HCT116 (cell line): ENCODE results near the gene CENPL. TPM values are rescaled to one million over a fixed set of nuclear protein-coding genes. Genes with fewer than 3 reads are reported as not detected.
A peak's percentile ranks its signal among the peaks of the same experiment; 100 is the strongest.

ENCODE experiments used
- ATAC-seq: fragments of 200-7000 bp; cut with Tn5 transposase; 2 replicates; pipeline ENCODE4 v1.9.1; 2020; ENCODE audit warnings: mild to moderate bottlenecking, moderate library complexity
- BruUV-seq: library from RNA; stranded (reverse); fragments of 400-500 nt; replicated peaks from 2 replicates; lab custom pipeline; 2021; lab: Mats Ljungman, UMichigan
- CTCF ChIA-PET: fragments of 300-600 bp; sonication (Branson Sonifier 250); formaldehyde crosslinking; loops from one replicate; lab custom pipeline; 2021; ENCODE audit warnings: antibody characterized with exemption; lab: Charles Lee
- POLR2A ChIA-PET: fragments of 300-600, 350-600 bp; sonication (Branson Sonifier 250); formaldehyde crosslinking; loops from one replicate; lab custom pipeline; 2021; ENCODE audit warnings: antibody characterized with exemption; lab: Charles Lee
- RAD21 ChIA-PET, 2 experiments: fragments of 300-600 bp; sonication (Branson Sonifier 250); formaldehyde crosslinking; loops; one replicate each; lab custom pipeline; 2023; ENCODE audit warnings: low total read pairs in 2 of 2; ENCODE audit not compliant: uncharacterized antibody in 2 of 2, unreplicated experiment in 2 of 2, low non-redundant PET in 1 of 2; lab: Charles Lee
- DNase-seq: peaks from one replicate; pipeline ENCODE4 v3.0.0-alpha.2; 2010; ENCODE audit warnings: low read depth, low spot score
- H2AFZ ChIP-seq: fragments of 200-600 bp; shearing (Covaris generic), sonication (generic); 2 replicates; pipeline ENCODE4 v1.6.1; 2017; ENCODE audit warnings: low read depth, mixed run types, mixed read lengths, antibody characterized with exemption, low read length; ENCODE audit not compliant: poor library complexity, severe bottlenecking
- H3K27ac ChIP-seq: 2 replicates; pipeline ENCODE4 v1.5.1; 2012; ENCODE audit warnings: low read depth, low read length
- H3K27me3 ChIP-seq: fragments of 200-600 bp; sonication (generic); 2 replicates; pipeline ENCODE4 v1.6.1; 2016; ENCODE audit warnings: mixed run types, low read length, mixed read lengths; ENCODE audit not compliant: insufficient read depth
- H3K36me3 ChIP-seq, 2 experiments: fragments of 200-500 bp in 1 of 2; fragments of 200-600 bp in 1 of 2; sonication (Bioruptor generic) in 1 of 2; sonication (generic) in 1 of 2; 2 replicates each; pipeline versions ENCODE4 v1.5.1 to v1.6.1; 2014 to 2016; ENCODE audit warnings: low read length in 2 of 2, inconsistent platforms in 1 of 2, mixed read lengths in 1 of 2, mixed run types in 1 of 2; ENCODE audit not compliant: insufficient read depth in 2 of 2, control insufficient read depth in 1 of 2
- H3K4me1 ChIP-seq, 2 experiments: fragments of 200-600 bp in 1 of 2; sonication (generic) in 1 of 2; 2 replicates each; pipeline versions ENCODE4 v1.5.1 to v1.6.1; 2012 to 2017; ENCODE audit warnings: low read length in 2 of 2, inconsistent platforms in 1 of 2, mild to moderate bottlenecking in 1 of 2, mixed read lengths in 1 of 2, mixed run types in 1 of 2, moderate library complexity in 1 of 2; ENCODE audit not compliant: insufficient read depth in 2 of 2, control insufficient read depth in 1 of 2
- H3K4me2 ChIP-seq: fragments of 200-600 bp; sonication (generic); 2 replicates; pipeline ENCODE4 v1.6.1; 2017; ENCODE audit warnings: mixed run types, low read length, mixed read lengths
- H3K4me3 ChIP-seq, 2 experiments: fragments of 200-600 bp in 1 of 2; sonication (generic) in 1 of 2; replicated peaks in 1 of 2; 2 replicates each; pipeline ENCODE4 v1.5.1; 2011 to 2016; ENCODE audit warnings: low read length in 2 of 2, control low read depth in 1 of 2, low read depth in 1 of 2, mild to moderate bottlenecking in 1 of 2, mixed read lengths in 1 of 2, mixed run types in 1 of 2
- H3K79me2 ChIP-seq: fragments of 200-600 bp; sonication (generic); 2 replicates; pipeline ENCODE4 v1.6.1; 2017; ENCODE audit warnings: mild to moderate bottlenecking, mixed run types, low read length, moderate library complexity, mixed read lengths; ENCODE audit not compliant: insufficient read depth
- H3K9ac ChIP-seq: fragments of 200-600 bp; sonication (generic); 2 replicates; pipeline ENCODE4 v1.6.1; 2016; ENCODE audit warnings: low read length, mixed read lengths
- H3K9me2 ChIP-seq: fragments of 200-600 bp; sonication (generic), shearing (Covaris generic); 2 replicates; pipeline ENCODE4 v1.6.1; 2017; ENCODE audit warnings: mixed run types, mild to moderate bottlenecking, moderate library complexity; ENCODE audit not compliant: insufficient read depth
- H3K9me3 ChIP-seq, 2 experiments: fragments of 200-500 bp in 1 of 2; fragments of 200-600 bp in 1 of 2; sonication (Bioruptor generic) in 1 of 2; sonication (generic) in 1 of 2; 2 replicates each; pipeline ENCODE4 v1.6.1; 2014 to 2017; ENCODE audit warnings: low read length in 2 of 2, mixed read lengths in 2 of 2, inconsistent platforms in 1 of 2, low read depth in 1 of 2, mild to moderate bottlenecking in 1 of 2, mixed run types in 1 of 2, moderate library complexity in 1 of 2; ENCODE audit not compliant: control insufficient read depth in 1 of 2, insufficient read depth in 1 of 2
- H4K20me1 ChIP-seq: fragments of 200-600 bp; sonication (generic), shearing (Covaris generic); 2 replicates; pipeline ENCODE4 v1.6.1; 2017; ENCODE audit warnings: mixed run types, mild to moderate bottlenecking, moderate library complexity; ENCODE audit not compliant: insufficient read depth
- REST ChIP-seq: IDR thresholded peaks from 2 replicates; pipeline ENCODE4 v1.6.1; 2012; ENCODE audit warnings: low read depth
- SIN3A ChIP-seq: IDR thresholded peaks from 2 replicates; pipeline ENCODE4 v1.6.1; 2012; ENCODE audit warnings: low read depth
- intact Hi-C: fragments of 100-400 bp; cut with micrococcal nuclease; formaldehyde crosslinking; loops from 2 replicates; pipeline ENCODE4 v1.10.0; 2022
- total RNA-seq: library from RNA; stranded (reverse); gene quantifications from one replicate; pipeline ENCODE4 v1.2.1, GENCODE V29; 2021; ENCODE audit not compliant: unreplicated experiment

CENPL gene
- total RNA-seq, 1 experiment from 2014 or later, result 20.3 TPM

- no peak overlapping the region for H2AFZ ChIP-seq
- H3K4me2 ChIP-seq, result peak overlapping the region; percentile 85
- peaks cover 39% of the 10 kb centered on the region; the same call in 1 of the 2 replicates for H4K20me1 ChIP-seq
- H3K9me2 ChIP-seq, result no peaks in the 10 kb centered on the region
- H3K36me3 ChIP-seq, result peaks cover 33 to 43% of the 10 kb centered on the region in 2 experiments
- H3K4me3 ChIP-seq, result peak overlapping the region; percentile 69 to 94
- H3K4me1 ChIP-seq, result peaks cover 11 to 43% of the 10 kb centered on the region in 2 experiments; a peak in 3 of 4 replicates
- POLR2A ChIA-PET, result interaction anchor here (1.5 to 2.2 kb wide), 2 partner anchors 15 to 42 kb away, joined by 3 to 5 read pairs; partner anchors contain the start of gene CENPL
- H3K27ac ChIP-seq, result peak overlapping the region; percentile 91
- no peaks in the 10 kb centered on the region for H3K9me3 ChIP-seq
- H3K9ac ChIP-seq, result peak overlapping the region; percentile 94
- DNase-seq (no peak), ATAC-seq (no peak)
- BruUV-seq, result no TSS peak
- H3K27me3 ChIP-seq, result no peaks in the 10 kb centered on the region
- CTCF ChIA-PET, result no interaction called here
- TF ChIP-seq REST, result no peak
- TF ChIP-seq SIN3A, result 0 out of 2 replicates have a peak, but pooled peaks have one; percentile 15
- RAD21 ChIA-PET, result no interaction called here
- peaks cover 38% of the 10 kb centered on the region for H3K79me2 ChIP-seq
- intact Hi-C loops, result loop anchor here (10.0 kb wide), 1 partner anchor 348 kb away; no protein-coding TSS in a partner anchor
These were observed 41.9 kb upstream of the CENPL start for GRCh38 chr1:173866413-173867115.
